GM12872 (cell line): ENCODE results near the gene ENG.

Experiments
- TF ChIP-seq, protein P1 (sequence below): IDR thresholded peaks from 3 replicates; pipeline ENCODE4 v1.5.1; 2011; ENCODE audit warnings: low read depth, mild to moderate bottlenecking, low read length, moderate library complexity; ENCODE audit not compliant: insufficient read depth

ENG gene

DNA sequence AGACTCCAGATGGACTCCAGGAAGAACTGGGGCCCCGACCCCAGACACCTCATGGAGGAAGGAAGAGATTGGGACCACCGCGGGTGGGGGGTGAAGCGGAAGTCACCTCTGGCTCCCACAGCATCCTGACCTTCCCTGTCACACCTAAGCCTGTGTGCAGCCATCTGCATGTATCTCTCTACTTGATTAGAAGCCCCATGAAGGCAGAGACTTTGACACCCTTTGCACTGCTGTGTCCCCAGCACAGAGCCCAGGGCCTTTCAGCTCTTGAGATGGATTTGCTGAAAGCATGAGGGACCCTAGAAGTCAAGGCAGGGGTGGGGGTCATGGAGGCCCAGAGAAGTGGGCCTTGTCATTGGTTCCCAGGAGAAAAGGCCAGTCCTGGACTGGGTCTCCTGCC is 2.8 kb upstream of the ENG start:
- TF ChIP-seq, protein P1, sequence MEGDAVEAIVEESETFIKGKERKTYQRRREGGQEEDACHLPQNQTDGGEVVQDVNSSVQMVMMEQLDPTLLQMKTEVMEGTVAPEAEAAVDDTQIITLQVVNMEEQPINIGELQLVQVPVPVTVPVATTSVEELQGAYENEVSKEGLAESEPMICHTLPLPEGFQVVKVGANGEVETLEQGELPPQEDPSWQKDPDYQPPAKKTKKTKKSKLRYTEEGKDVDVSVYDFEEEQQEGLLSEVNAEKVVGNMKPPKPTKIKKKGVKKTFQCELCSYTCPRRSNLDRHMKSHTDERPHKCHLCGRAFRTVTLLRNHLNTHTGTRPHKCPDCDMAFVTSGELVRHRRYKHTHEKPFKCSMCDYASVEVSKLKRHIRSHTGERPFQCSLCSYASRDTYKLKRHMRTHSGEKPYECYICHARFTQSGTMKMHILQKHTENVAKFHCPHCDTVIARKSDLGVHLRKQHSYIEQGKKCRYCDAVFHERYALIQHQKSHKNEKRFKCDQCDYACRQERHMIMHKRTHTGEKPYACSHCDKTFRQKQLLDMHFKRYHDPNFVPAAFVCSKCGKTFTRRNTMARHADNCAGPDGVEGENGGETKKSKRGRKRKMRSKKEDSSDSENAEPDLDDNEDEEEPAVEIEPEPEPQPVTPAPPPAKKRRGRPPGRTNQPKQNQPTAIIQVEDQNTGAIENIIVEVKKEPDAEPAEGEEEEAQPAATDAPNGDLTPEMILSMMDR: no peak

DNA sequence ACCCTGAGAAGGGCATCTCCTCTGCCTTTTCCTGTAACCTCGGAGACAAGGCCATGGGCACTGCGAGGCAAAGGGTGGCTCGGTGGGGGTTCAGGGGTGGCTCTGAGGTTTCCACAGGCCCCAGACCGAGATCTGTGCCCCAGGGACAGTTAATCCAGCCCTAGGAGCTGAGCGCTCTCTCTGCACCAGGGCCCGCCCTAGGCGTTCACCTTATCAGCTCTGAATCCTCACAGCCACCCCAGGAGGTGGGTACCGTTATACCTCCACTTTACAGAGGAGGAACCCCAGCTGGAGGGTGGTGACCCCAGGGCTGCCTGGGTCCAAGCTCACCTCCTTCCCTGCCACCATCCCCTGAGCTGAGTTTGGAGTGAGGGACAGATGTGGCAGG is 2.3 kb upstream of the ENG start:
- TF ChIP-seq, protein P1: no peak

DNA sequence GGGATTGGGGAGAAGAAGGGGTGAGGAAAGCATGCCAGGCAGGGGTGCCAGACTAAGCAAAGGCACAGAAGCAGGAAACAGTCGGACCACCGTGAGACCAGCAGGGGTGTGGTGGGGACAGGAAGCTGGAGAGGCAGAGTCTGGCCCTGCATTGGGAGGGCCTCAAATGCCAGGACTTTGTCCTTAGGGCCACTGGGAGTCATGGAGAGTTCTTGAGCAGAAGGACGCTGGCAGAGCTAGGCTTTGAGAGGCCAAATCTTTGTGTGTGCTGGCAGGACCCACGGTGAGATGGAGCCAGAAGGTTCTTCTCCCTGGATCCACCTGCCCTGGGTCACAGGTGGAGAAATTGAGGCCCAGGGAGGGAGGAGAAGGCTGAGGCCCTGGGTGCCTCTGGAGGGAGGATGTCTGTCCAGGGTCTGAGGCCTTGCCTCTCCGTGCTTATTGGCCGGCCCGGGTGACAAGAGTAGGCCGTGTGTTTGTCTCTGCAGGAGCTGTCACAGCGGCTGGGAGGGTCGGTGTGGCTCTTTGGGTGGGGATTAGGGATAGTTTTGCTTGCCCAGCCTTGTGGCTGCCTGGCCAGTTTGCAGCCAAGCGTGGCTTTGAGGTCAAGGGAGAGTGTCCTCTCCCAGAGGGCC is 1.8 kb upstream of the ENG start:
- TF ChIP-seq, protein P1: no peak

DNA sequence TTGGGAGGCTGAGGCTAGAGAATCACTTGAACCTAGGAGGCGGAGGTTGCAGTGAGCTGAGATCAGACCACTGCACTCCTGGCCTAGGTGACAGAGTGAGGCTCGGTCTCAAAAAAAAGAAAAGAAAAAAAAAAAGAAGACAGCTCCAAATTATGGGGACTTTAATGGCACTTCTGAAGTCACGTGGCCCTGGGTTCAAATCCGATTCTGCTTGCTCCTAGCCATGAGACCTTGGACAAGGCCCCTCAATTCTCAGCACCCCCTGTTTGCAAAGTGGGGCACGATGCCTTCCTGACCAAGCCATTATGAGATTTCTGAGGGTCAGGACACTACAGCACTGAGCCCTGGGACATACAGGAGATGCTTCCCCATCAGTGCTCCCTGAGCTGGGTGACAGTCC is 1.1 kb upstream of the ENG start:
- TF ChIP-seq, protein P1: no peak

DNA sequence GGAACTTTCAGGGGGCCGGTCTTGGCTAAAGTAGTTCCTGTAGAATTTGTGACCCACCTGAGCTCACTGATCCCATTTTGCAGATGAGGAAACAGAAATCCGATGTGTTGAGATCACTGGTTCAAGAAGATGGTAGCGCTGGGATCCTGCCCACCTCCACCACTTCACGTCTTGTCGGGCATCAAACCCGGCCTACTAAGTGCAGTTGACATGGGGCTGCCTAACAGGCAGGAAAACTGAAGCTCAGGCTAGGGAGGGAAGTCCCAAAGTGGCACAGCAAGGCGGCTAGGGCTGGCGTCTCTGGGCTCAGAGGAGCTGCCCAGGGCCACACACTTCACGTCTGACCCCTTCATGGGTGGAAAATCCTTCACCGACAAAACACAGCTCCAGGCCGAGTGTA is 502 bp upstream of the ENG start:
- TF ChIP-seq, protein P1: no peak

DNA sequence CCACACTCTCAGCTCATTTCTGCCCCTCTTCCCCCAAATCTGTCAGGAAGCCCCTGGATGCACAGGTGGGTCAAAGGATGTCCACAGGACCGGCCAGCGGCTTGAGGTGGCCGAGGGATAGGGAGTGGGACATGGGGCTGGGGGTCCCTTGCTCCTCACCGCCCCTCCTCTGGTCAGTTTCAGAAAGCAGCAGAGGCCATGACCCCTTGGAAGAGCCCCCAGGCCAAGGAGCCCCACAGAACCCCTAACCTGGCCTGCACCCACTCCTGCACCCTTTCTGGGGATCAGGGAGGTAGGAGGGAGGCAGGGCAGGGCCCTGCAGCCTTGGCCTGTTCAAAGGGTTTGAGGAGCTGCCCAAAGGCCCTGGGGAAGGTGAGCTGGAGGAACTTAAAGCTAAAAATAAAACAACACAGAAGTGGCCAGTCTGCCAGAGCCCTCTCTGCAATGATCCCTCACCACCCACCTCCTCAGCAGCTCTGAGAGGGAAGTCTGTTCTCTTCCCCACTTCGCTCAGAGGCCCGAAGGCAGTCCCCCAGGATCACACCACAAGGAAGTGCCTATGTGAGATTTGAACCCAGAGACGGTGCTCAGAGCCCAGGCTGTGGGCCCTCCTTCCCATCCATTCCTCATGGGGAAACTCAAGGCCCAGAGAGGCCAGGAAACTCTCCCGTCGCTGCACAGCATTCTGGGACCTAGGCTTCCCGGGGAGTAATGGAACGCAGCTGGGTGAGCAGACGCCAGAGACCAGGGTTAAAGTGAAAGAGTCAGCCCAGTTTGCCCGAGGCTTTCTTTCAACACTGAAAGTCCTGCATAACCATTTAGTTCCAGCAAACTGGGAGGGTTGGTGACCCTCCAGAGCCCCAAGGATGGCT is 910 bp downstream of the ENG start:
- TF ChIP-seq, protein P1: no peak

DNA sequence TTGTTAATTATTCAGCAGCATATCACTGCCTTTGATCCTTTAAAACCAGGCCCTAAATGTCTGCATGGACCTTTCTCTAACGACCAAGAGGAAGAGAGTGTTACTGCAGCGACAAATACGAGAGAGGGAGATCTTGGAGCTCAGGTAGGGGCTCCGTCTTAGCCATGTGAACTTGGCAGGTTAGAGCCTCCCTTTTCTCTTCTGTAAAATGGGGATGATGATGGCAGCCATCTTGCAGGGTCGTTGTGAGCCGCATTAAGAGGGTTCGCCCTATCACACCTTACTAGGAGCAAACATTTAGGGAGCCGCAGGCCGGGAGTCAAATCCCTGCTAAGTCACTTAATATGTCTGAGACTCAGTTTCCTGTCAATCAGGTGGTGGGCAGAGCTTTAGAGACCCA is 1.6 kb downstream of the ENG start:
- TF ChIP-seq, protein P1: no peak
